ENCODE results near the gene NBL1. TPM values are rescaled to one million over a fixed set of nuclear protein-coding genes. Genes with fewer than 3 reads are reported as not detected.

NBL1 gene, protein sequence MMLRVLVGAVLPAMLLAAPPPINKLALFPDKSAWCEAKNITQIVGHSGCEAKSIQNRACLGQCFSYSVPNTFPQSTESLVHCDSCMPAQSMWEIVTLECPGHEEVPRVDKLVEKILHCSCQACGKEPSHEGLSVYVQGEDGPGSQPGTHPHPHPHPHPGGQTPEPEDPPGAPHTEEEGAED
- total RNA-seq = 100 to 1,000 TPM in 1 of 3 donors, 10 to 100 TPM in 2; 33.4 to 111 (median 98.6) TPM

GRCh38 chr1:19643602-19644394, at the start of gene NBL1:
NBL1 (plus strand) TSS chr1:19644311; CDS start chr1:19655031, 10,720 bp downstream.
- peaks cover 6 to 9% of the 10 kb centered on the region in 2 donors for H3K4me1 ChIP-seq
- no peaks in the 10 kb centered on the region for H3K27me3 ChIP-seq
- peak within 1 kb of the TSS; percentile 82 to 98 for H3K27ac ChIP-seq
- TF ChIP-seq POLR2AphosphoS5 (IDR thresholded peaks at IDR 0.05) = peak in 1 of 3 donors; percentile 8
- no peak for TF ChIP-seq POLR2A (IDR thresholded peaks at IDR 0.05)
- TF ChIP-seq, protein P1, sequence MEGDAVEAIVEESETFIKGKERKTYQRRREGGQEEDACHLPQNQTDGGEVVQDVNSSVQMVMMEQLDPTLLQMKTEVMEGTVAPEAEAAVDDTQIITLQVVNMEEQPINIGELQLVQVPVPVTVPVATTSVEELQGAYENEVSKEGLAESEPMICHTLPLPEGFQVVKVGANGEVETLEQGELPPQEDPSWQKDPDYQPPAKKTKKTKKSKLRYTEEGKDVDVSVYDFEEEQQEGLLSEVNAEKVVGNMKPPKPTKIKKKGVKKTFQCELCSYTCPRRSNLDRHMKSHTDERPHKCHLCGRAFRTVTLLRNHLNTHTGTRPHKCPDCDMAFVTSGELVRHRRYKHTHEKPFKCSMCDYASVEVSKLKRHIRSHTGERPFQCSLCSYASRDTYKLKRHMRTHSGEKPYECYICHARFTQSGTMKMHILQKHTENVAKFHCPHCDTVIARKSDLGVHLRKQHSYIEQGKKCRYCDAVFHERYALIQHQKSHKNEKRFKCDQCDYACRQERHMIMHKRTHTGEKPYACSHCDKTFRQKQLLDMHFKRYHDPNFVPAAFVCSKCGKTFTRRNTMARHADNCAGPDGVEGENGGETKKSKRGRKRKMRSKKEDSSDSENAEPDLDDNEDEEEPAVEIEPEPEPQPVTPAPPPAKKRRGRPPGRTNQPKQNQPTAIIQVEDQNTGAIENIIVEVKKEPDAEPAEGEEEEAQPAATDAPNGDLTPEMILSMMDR (IDR thresholded peaks at IDR 0.05) = no peak
- H3K36me3 ChIP-seq = no peaks in the 10 kb centered on the region
- peak within 1 kb of the TSS; percentile 79 to 96 (median 92) for H3K4me3 ChIP-seq
- intact Hi-C loops (cut with DNase I; ENCODE audit: low total_unique reads) = no loop called here
- H3K9me3 ChIP-seq = no peaks in the 10 kb centered on the region
- DNase-seq (ENCODE audit: low spot score in 2 of 2) = peak in 1 of 2 donors; percentile 56

- peak overlapping the region; percentile 89 to 98 for H3K27ac ChIP-seq
- TF ChIP-seq POLR2A (IDR thresholded peaks at IDR 0.05) (no peak), POLR2AphosphoS5 (IDR thresholded peaks at IDR 0.05) (no peak)
- TF ChIP-seq, protein P1 (IDR thresholded peaks at IDR 0.05) = no peak
- no peaks in the 10 kb centered on the region for H3K27me3 ChIP-seq
- no peaks in the 10 kb centered on the region for H3K36me3 ChIP-seq
- peaks cover 0 to 3% of the 10 kb centered on the region in 2 donors for H3K4me1 ChIP-seq
- intact Hi-C loops (cut with DNase I; ENCODE audit: low total_unique reads) = no loop called here
- H3K4me3 ChIP-seq = peak overlapping the region; percentile 72 to 96 (median 96)
- DNase-seq (ENCODE audit: low spot score in 2 of 2) = no peak
- H3K9me3 ChIP-seq = no peaks in the 10 kb centered on the region
Observed at GRCh38 chr1:19596065-19596713, 47.9 kb upstream of the NBL1 start.

GRCh38 chr1:19596714-19597495, 47.2 kb upstream of the NBL1 start:
- TF ChIP-seq, protein P1 (IDR thresholded peaks at IDR 0.05) = no peak
- TF ChIP-seq POLR2AphosphoS5 (IDR thresholded peaks at IDR 0.05) = peak; percentile 74 to 89 (median 83)
- TF ChIP-seq POLR2A (IDR thresholded peaks at IDR 0.05) = no peak

DNA sequence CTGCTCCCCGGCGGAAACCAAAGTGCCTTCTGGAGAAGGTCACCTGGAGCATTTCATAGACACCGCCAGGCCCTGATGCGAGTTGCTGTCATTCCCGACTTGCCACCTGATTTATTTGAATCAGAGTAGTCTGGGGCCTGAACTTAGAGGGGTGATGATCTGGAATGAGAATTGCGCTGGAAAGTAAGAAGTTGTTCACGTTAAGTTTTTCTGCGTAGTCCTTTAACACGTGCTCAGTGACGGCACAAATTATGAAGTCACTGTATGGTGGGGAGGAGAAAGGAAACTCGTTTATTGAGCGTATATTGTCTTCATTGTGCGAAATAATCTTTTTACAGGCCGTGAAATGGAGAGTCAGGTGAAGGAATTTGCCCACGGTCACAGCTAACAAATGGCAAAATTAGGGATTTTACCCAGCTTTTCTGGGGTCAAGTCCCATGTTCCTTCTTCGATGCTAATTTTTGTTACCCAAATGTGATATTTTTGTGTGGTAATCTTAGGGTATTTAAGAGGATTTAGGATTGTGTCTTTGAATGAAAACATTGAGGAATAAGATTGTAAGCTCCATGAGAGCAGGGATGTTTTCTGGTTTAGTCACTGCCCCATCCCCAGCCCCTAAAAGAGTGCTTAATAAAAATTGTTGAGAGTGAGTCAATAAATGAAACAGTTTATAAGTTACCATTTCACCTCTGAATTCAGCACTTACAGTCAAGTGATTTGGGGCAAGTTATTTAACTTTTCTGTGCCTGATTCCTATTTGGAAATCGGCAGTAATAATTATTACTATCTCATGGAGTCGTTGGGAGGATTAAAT, 46.4 kb upstream of the NBL1 start:
- H3K4me1 ChIP-seq = peaks cover 0 to 3% of the 10 kb centered on the region in 2 donors
- TF ChIP-seq POLR2AphosphoS5 (IDR thresholded peaks at IDR 0.05) (no peak), POLR2A (IDR thresholded peaks at IDR 0.05) (no peak)
- TF ChIP-seq, protein P1 (IDR thresholded peaks at IDR 0.05) = no peak
- no peaks in the 10 kb centered on the region for H3K9me3 ChIP-seq
- intact Hi-C loops (cut with DNase I; ENCODE audit: low total_unique reads) = no loop called here
- DNase-seq (ENCODE audit: low spot score in 2 of 2) = no peak
- no peaks in the 10 kb centered on the region for H3K27me3 ChIP-seq
- H3K36me3 ChIP-seq = no peaks in the 10 kb centered on the region
- H3K4me3 ChIP-seq = peak overlapping the region; percentile 72 to 96 (median 96)
- peak overlapping the region; percentile 89 to 98 for H3K27ac ChIP-seq

More at GRCh38 chr1:19596714-19597495, 47.2 kb upstream of the NBL1 start:
- intact Hi-C loops (cut with DNase I; ENCODE audit: low total_unique reads) = no loop called here
- Histone ChIP-seq H3K27me3 (no peaks in the 10 kb centered on the region), H3K4me3 (peak overlapping the region; percentile 72 to 96 (median 96)), H3K9me3 (no peaks in the 10 kb centered on the region), H3K27ac (peak overlapping the region; percentile 89 to 98), H3K36me3 (no peaks in the 10 kb centered on the region), H3K4me1 (peaks cover 0 to 3% of the 10 kb centered on the region in 2 donors)
- DNase-seq (ENCODE audit: low spot score in 2 of 2) = peak; percentile 95 to 96
